HG03103 (cell line): ENCODE data around the gene ZNF3.

Source experiments
- ATAC-seq: cut with Tn5 transposase; IDR thresholded peaks from one replicate; pipeline ENCODE4 v1.9.1; 2021; ENCODE audit warnings: low read depth; ENCODE audit not compliant: unreplicated experiment

Gene ZNF3

GRCh38 chr7:100089458-100090196 is 8.1 kb upstream of the ZNF3 start:
- no peak for ATAC-seq

- ATAC-seq: peak; percentile 50
Observed at GRCh38 chr7:100088621-100089457, 7.3 kb upstream of the ZNF3 start, which contains the start of gene COPS6. Gene COPS6, plus strand, starts transcription at chr7:100088969. Its CDS starts 22 bp downstream, at chr7:100088991.

- no peak for ATAC-seq
Observed at GRCh38 chr7:100088095-100088620, 6.6 kb upstream of the ZNF3 start.

- ATAC-seq: no peak
Observed at GRCh38 chr7:100087055-100087750, 5.7 kb upstream of the ZNF3 start.

- no peak for ATAC-seq
Observed at GRCh38 chr7:100085515-100085914, 4.0 kb upstream of the ZNF3 start.

GRCh38 chr7:100082978-100083377 is 1.5 kb upstream of the ZNF3 start:
- no peak for ATAC-seq

- peak; percentile 19 for ATAC-seq
Observed at GRCh38 chr7:100080907-100081534, 502 bp downstream of the ZNF3 start.

- no peak for ATAC-seq
Observed at GRCh38 chr7:100079024-100079560, 2.4 kb downstream of the ZNF3 start.

GRCh38 chr7:100077205-100077604 is 4.3 kb downstream of the ZNF3 start:
- ATAC-seq: no peak

GRCh38 chr7:100075418-100075817 is 6.1 kb downstream of the ZNF3 start:
- ATAC-seq: no peak

- ATAC-seq: no peak
Observed at GRCh38 chr7:100074841-100075240, 6.7 kb downstream of the ZNF3 start.

- ATAC-seq: no peak
Observed at GRCh38 chr7:100072462-100072861, 9.1 kb downstream of the ZNF3 start.

- ATAC-seq: no peak
Observed at GRCh38 chr7:100071018-100071723, 10.4 kb downstream of the ZNF3 start.

- ATAC-seq: no peak
Observed at GRCh38 chr7:100069991-100070390, 11.5 kb downstream of the ZNF3 start.

GRCh38 chr7:100066953-100067352 is 14.6 kb downstream of the ZNF3 start:
- no peak for ATAC-seq

GRCh38 chr7:100065452-100066186 is 15.9 kb downstream of the ZNF3 start:
- ATAC-seq: no peak

GRCh38 chr7:100064162-100064561 is 17.4 kb downstream of the ZNF3 start:
- ATAC-seq: no peak

GRCh38 chr7:100063376-100063775 is 18.1 kb downstream of the ZNF3 start:
- no peak for ATAC-seq
